Right lobe of liver (tissue), 6 donors: ENCODE data around the gene DDX47. TPM values are rescaled to one million over a fixed set of nuclear protein-coding genes. Genes with fewer than 3 reads are reported as not detected.
"Not testable (repeated sequence)": the region's sequence is repeated elsewhere in the genome, so short reads cannot be mapped to it uniquely, and the experiment has no call there.

Source experiments
- ATAC-seq, 4 donors: fragments of 200-7000 bp; cut with Tn5 transposase; one replicate each; pipeline ENCODE4 v1.9.1; 2020; ENCODE audit warnings: mild to moderate bottlenecking in 4 of 4, moderate library complexity in 4 of 4
- DNase-seq, 3 donors: peaks; one replicate each; pipeline ENCODE4 v3.0.0-alpha.2; 2020
- H3K27ac ChIP-seq, 3 donors: fragments of 200-600 bp; one replicate each; pipeline ENCODE4 v1.8.0; 2022
- H3K27me3 ChIP-seq, 2 donors: fragments of 200-600 bp; one replicate each; pipeline ENCODE4 v1.8.0; 2022
- H3K36me3 ChIP-seq, 4 donors: fragments of 200-600 bp; sonication (generic) in 1 of 4; one replicate each; pipeline versions ENCODE4 v1.5.1 to v1.8.0; 2017 to 2022; ENCODE audit warnings: control low read depth in 1 of 4
- H3K4me1 ChIP-seq, 4 donors: fragments of 200-600 bp; sonication (generic) in 1 of 4; one replicate each; pipeline versions ENCODE4 v1.5.1 to v1.8.0; 2017 to 2022; ENCODE audit warnings: control low read depth in 1 of 4
- H3K4me3 ChIP-seq, 3 donors: fragments of 200-600 bp; one replicate each; pipeline ENCODE4 v1.8.0; 2022
- H3K9me3 ChIP-seq, 4 donors: fragments of 200-600 bp; sonication (generic) in 1 of 4; one replicate each; pipeline versions ENCODE4 v1.5.1 to v1.8.0; 2017 to 2022; ENCODE audit warnings: control low read depth in 1 of 4
- CTCF ChIP-seq, 4 donors: fragments of 200-600 bp in 3 of 4; fragments of 450-650 bp in 1 of 4; IDR thresholded peaks; one replicate each; pipeline versions ENCODE4 v1.5.1 to v1.8.0; 2016 to 2022; ENCODE audit warnings: antibody characterized with exemption in 4 of 4, mild to moderate bottlenecking in 2 of 4
- POLR2A ChIP-seq: fragments of 450-650 bp; IDR thresholded peaks from one replicate; pipeline ENCODE4 v1.6.1; 2017; ENCODE audit warnings: antibody characterized with exemption, mild to moderate bottlenecking
- WGBS: methylation state at CpG from one replicate; pipeline ENCODE4 v1.1.6; 2018; ENCODE audit warnings: low coverage, low lambda C conversion rate; ENCODE audit not compliant: insufficient coverage; ENCODE audit errors: missing lambda C conversion rate; 5-methylcytosine and 5-hydroxymethylcytosine counted together
- intact Hi-C, 2 donors: fragments of 100-400 bp; cut with DNase I; formaldehyde crosslinking; loops; one replicate each; pipeline versions ENCODE4 v1.11.2 to v1.14.1; 2022
- total RNA-seq, 6 experiments: library from RNA; depleted of rRNA in 2 of 6; stranded (reverse); fragments of >200 nt in 2 of 6; fragmentation: NEBNext Ultra II Directional in 3 of 6; extraction: Animal tissue kit (Norgen Biotek cat#: 25700) in 3 of 6; gene quantifications; one replicate each; pipeline versions ENCODE4 v1.1.0 to v1.2.4, GENCODE V29; 2016 to 2023
- donor health status: DM: no; HTN: yes; CAD: no.
- donor health status: DM: no; HTN: no; CAD: no.
- donor health status: DM: no; HTN: no; CAD: no.
- donor health status: DM: no; HTN: yes; CAD: no.
- donor health status: DM: no; HTN: yes; CAD: no.

Gene DDX47
- total RNA-seq, 6 experiments from 2014 or later: 23.8 to 30.2 (median 25.3) TPM

- Histone ChIP-seq H3K36me3 (peaks cover 0 to 8% (median 0%) of the 10 kb centered on the region in 4 donors), H3K27ac (no peak overlapping the region), H3K9me3 (no peaks in the 10 kb centered on the region), H3K27me3 (no peaks in the 10 kb centered on the region), H3K4me1 (no peaks in the 10 kb centered on the region), H3K4me3 (no peak overlapping the region)
- intact Hi-C loops: no loop called here
- DNase-seq (no peak), ATAC-seq (no peak)
- TF ChIP-seq CTCF (IDR thresholded peaks at IDR 0.05) (no peak), POLR2A (no peak)
- WGBS: 87% methylated on average over 3 of the region's 3 CpGs
These were observed 24.6 kb downstream of the DDX47 start for GRCh38 chr12:12837813-12838153.

- ATAC-seq (no peak), DNase-seq (no peak)
- H3K27me3 ChIP-seq: no peaks in the 10 kb centered on the region
- no peaks in the 10 kb centered on the region for H3K4me1 ChIP-seq
- 47% methylated on average over 1 of the region's 1 CpG for WGBS
- H3K4me3 ChIP-seq: no peak overlapping the region
- intact Hi-C loops: no loop called here
- no peaks in the 10 kb centered on the region for H3K9me3 ChIP-seq
- TF ChIP-seq POLR2A (no peak), CTCF (IDR thresholded peaks at IDR 0.05) (no peak)
- no peaks in the 10 kb centered on the region for H3K36me3 ChIP-seq
- no peak overlapping the region for H3K27ac ChIP-seq
These were observed 25.9 kb downstream of the DDX47 start for GRCh38 chr12:12839003-12839395.

GRCh38 chr12:12839439-12839838 lies 26.3 kb downstream of the DDX47 start:
- H3K27me3 ChIP-seq, H3K4me1 ChIP-seq, H3K36me3 ChIP-seq, H3K4me3 ChIP-seq, DNase-seq, intact Hi-C loops, H3K27ac ChIP-seq, ATAC-seq, H3K9me3 ChIP-seq: not testable (repeated sequence)
- whole genome bisulfite sequencing: 93% methylated on average over 10 of the region's 10 CpGs

- TF ChIP-seq CTCF (IDR thresholded peaks at IDR 0.05) (no peak), POLR2A (no peak)
- DNase-seq (no peak), ATAC-seq (peak in 3 of 4 donors; percentile 11 to 44 (median 21))
- intact Hi-C loops: no loop called here
- H3K27me3 ChIP-seq: no peaks in the 10 kb centered on the region
- no peaks in the 10 kb centered on the region for H3K9me3 ChIP-seq
- no peak overlapping the region for H3K27ac ChIP-seq
- no peak overlapping the region for H3K4me3 ChIP-seq
- no peaks in the 10 kb centered on the region for H3K36me3 ChIP-seq
- H3K4me1 ChIP-seq: no peaks in the 10 kb centered on the region
- WGBS: 74% methylated on average over 5 of the region's 5 CpGs
These were observed 26.9 kb downstream of the DDX47 start for GRCh38 chr12:12839873-12840579.

- ATAC-seq: no peak
- no peaks in the 10 kb centered on the region for H3K4me1 ChIP-seq
- H3K27ac ChIP-seq: no peak overlapping the region
- WGBS: 91% methylated on average over 5 of the region's 5 CpGs
- H3K4me3 ChIP-seq: no peak overlapping the region
- no peaks in the 10 kb centered on the region for H3K9me3 ChIP-seq
- TF ChIP-seq POLR2A (no peak), CTCF (IDR thresholded peaks at IDR 0.05) (no peak)
- H3K36me3 ChIP-seq: no peaks in the 10 kb centered on the region
- intact Hi-C loops: no loop called here
- no peak for DNase-seq
- H3K27me3 ChIP-seq: no peaks in the 10 kb centered on the region
These were observed 27.4 kb downstream of the DDX47 start for GRCh38 chr12:12840580-12840899.

GRCh38 chr12:12841428-12841827 lies 28.3 kb downstream of the DDX47 start:
- 92% methylated on average over 8 of the region's 13 CpGs for WGBS
- H3K27ac ChIP-seq, DNase-seq: not testable (repeated sequence)

More at GRCh38 chr12:12841428-12841827, 28.3 kb downstream of the DDX47 start:
- H3K9me3 ChIP-seq, intact Hi-C loops, H3K27me3 ChIP-seq, ATAC-seq, H3K4me1 ChIP-seq, H3K4me3 ChIP-seq, H3K36me3 ChIP-seq: not testable (repeated sequence)
